ENCODE data around the gene CFB. TPM values are rescaled to one million over a fixed set of nuclear protein-coding genes. Genes with fewer than 3 reads are reported as not detected.

CFB gene
- total RNA-seq, 6 experiments from 2014 or later, result 0.33 to 1.3 (median 0.81) TPM; not detected in 1

DNA sequence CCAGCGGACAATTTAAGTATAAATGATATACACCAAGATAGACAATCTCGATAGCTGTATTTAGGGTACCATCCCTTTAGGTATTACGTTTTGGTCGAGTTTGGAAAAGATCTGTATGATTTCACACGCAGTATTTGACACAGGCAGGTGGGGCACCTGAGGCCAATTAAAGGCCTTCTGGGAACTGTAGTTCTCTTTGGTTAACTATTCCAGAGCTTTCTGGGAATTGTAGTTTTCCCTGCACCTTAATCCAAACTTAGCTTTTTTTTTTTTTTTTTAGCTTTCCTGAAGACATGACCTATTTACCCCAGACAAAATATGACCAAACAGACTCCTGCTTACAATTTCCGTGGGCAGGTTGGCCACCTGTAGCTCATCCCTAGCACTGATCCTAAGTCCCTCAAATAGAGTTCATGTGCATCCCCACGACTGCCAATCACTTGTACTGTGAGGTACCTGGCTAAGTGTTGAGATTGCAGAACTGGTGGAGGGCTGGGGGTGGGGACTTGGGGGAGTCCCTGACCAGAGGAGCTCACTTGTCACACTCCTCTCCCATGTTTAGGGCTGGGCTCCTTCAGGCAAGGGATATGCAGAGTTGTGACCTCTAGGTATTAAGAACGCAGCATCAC, 47.4 kb upstream of the CFB start:
- no peaks in the 10 kb centered on the region for H3K9me3 Mint-ChIP-seq
- peak overlapping the region; percentile 92 for H3K4me3 Mint-ChIP-seq
- peak overlapping the region; percentile 54 for H3K27ac Mint-ChIP-seq
- peak; percentile 20 for DNase-seq
- TF ChIP-seq, protein P1, sequence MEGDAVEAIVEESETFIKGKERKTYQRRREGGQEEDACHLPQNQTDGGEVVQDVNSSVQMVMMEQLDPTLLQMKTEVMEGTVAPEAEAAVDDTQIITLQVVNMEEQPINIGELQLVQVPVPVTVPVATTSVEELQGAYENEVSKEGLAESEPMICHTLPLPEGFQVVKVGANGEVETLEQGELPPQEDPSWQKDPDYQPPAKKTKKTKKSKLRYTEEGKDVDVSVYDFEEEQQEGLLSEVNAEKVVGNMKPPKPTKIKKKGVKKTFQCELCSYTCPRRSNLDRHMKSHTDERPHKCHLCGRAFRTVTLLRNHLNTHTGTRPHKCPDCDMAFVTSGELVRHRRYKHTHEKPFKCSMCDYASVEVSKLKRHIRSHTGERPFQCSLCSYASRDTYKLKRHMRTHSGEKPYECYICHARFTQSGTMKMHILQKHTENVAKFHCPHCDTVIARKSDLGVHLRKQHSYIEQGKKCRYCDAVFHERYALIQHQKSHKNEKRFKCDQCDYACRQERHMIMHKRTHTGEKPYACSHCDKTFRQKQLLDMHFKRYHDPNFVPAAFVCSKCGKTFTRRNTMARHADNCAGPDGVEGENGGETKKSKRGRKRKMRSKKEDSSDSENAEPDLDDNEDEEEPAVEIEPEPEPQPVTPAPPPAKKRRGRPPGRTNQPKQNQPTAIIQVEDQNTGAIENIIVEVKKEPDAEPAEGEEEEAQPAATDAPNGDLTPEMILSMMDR (IDR thresholded peaks at IDR 0.05), result no peak; the same call in 1 of the 2 replicates
- H3K27me3 Mint-ChIP-seq (ENCODE audit: insufficient read depth), result peaks cover 5% of the 10 kb centered on the region
- no peaks in the 10 kb centered on the region for H3K36me3 Mint-ChIP-seq (ENCODE audit: low read depth)
- peaks cover 42% of the 10 kb centered on the region for H3K4me1 Mint-ChIP-seq (ENCODE audit: low read depth)

GRCh38 chr6:31899215-31899614, 46.7 kb upstream of the CFB start:
- Mint-ChIP-seq H3K4me3 (peak overlapping the region; percentile 92; the same call in 1 of the 2 replicates), H3K36me3 (ENCODE audit: low read depth) (no peaks in the 10 kb centered on the region), H3K27ac (no peak overlapping the region), H3K27me3 (ENCODE audit: insufficient read depth) (peaks cover 5% of the 10 kb centered on the region), H3K9me3 (no peaks in the 10 kb centered on the region), H3K4me1 (ENCODE audit: low read depth) (peaks cover 40% of the 10 kb centered on the region)
- TF ChIP-seq, protein P1 (IDR thresholded peaks at IDR 0.05), result no peak
- no peak for DNase-seq

DNA sequence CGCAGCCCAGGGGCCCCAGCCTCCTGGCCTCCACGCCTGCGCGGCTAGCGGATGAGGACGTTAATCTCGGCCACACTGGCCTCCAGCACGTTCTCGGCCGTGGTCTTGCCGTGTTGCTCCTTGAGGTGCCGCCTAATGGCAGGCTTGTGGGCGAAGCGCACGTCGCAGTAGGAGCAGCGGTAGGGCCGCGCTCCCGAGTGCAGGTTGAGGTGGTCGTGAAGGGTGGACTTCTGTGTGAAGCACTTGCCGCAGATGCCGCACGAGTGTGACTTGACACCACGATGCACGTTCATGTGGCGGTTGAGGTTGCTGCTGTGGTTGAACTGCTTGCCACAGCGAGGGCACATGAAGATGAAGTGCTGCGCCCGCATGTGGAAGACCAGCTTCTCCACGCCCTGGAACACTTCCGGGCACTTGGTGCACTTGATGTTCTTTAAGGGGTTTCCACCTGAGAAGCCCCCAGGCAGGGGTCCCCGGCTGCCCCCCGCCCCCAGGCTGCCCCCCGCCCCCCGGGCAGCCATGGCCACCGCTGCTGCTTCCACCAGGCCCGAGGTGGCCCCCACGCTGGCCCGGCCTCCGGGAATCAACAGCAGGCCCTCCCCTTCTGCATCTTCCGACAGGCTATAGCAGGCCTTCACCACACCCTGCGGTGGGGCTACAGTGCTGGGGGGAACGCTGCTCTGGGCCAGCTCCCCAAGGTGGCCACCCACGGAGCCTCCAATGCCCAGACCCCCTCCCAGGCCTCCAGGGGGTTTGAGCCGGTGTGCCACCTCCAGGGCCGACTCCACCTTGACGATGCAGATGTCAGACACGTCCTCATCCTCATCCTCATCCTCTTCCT, 45.8 kb upstream of the CFB start:
- Mint-ChIP-seq H3K4me3 (peak overlapping the region; percentile 45; the same call in 1 of the 2 replicates), H3K9me3 (no peaks in the 10 kb centered on the region), H3K27me3 (ENCODE audit: insufficient read depth) (peaks cover 8% of the 10 kb centered on the region), H3K27ac (no peak overlapping the region), H3K36me3 (ENCODE audit: low read depth) (no peaks in the 10 kb centered on the region), H3K4me1 (ENCODE audit: low read depth) (peaks cover 40% of the 10 kb centered on the region)
- TF ChIP-seq, protein P1 (IDR thresholded peaks at IDR 0.05), result no peak
- DNase-seq, result no peak

- Mint-ChIP-seq H3K4me3 (peak overlapping the region; percentile 87), H3K9me3 (no peaks in the 10 kb centered on the region), H3K27me3 (ENCODE audit: insufficient read depth) (peaks cover 8% of the 10 kb centered on the region), H3K36me3 (ENCODE audit: low read depth) (no peaks in the 10 kb centered on the region), H3K4me1 (ENCODE audit: low read depth) (peaks cover 37% of the 10 kb centered on the region), H3K27ac (0 out of 2 replicates have a peak overlapping the region, but pooled peaks have one; percentile 60)
- TF ChIP-seq, protein P1 (IDR thresholded peaks at IDR 0.05), result no peak
- DNase-seq, result no peak
Observed at GRCh38 chr6:31900917-31901414, 44.9 kb upstream of the CFB start.

DNA sequence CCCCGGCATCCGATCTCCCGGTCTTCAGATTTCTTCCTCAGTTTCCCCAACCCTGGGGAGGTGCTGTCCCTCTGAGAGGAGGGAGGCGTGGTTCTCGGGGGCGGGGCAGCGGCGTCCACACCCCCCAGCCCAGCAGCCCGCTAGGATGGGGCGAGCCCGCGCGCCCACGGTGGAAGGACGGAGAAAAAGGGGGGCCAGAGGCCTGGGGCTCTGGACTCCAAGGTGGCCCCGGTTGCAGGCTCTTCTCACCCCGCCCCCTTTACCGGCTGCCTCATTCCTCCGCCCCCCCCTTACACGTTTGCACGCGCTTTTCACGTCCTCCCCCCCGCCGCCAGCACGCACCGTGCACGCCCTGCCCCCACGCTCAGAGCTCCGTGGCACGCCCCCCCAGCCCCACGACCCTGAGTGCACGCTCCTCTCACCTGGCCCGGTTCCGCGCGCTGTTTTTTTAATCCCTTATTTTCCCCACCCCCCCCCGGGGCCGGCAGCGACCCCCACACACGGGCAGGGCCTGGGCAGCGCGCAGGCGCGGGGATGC, 44.4 kb upstream of the CFB start:
- Mint-ChIP-seq H3K4me1 (ENCODE audit: low read depth) (peaks cover 37% of the 10 kb centered on the region), H3K36me3 (ENCODE audit: low read depth) (no peaks in the 10 kb centered on the region), H3K4me3 (peak overlapping the region; percentile 87), H3K27ac (peak overlapping the region; percentile 60; the same call in 1 of the 2 replicates), H3K27me3 (ENCODE audit: insufficient read depth) (peaks cover 9% of the 10 kb centered on the region), H3K9me3 (no peaks in the 10 kb centered on the region)
- peak; percentile 19 for DNase-seq
- TF ChIP-seq, protein P1 (IDR thresholded peaks at IDR 0.05), result no peak

Data from HFFc6 (cell line).